SK-N-MC (cell line): ENCODE results near the gene N4BP2L1.

Source experiments
- EZH2 ChIP-seq: fragments of 200-600 bp; sonication (generic); IDR thresholded peaks from one replicate; pipeline ENCODE4 v1.6.1; 2017; ENCODE audit warnings: antibody characterized with exemption
- FOXP2 ChIP-seq: optimal IDR thresholded peaks from 2 replicates; pipeline ENCODE3; 2011; ENCODE audit warnings: mild to moderate bottlenecking, moderate library complexity; ENCODE audit not compliant: insufficient read depth; ENCODE audit errors: extremely low read length, control extremely low read depth
- POLR2AphosphoS5 ChIP-seq: IDR thresholded peaks from 2 replicates; pipeline ENCODE4 v1.6.1; 2012; ENCODE audit warnings: mild to moderate bottlenecking, low read depth, low read length, borderline replicate concordance

DNA sequence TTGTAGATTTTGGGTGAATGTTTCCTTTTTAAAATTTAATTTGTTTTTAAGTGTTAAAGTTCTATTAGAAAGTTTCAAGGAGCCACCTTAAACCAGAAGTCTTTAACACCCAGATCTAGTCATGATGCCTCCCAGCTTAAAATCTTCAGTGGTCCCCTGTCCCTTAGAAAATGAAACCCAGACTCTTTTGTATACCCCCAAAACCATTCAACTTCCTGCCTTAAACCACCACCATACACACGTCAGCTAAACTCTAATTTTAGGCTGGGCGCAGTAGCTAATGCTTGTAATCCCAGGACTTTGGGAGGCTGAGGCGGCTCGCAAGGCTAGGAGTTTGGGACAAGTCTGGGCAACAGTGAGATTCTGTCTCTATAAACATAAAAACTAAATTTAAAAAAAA, 37.9 kb downstream of the N4BP2L1 start:
- TF ChIP-seq POLR2AphosphoS5, result no peak
- no peak for TF ChIP-seq EZH2
- TF ChIP-seq FOXP2, result no peak
